ENCODE measurements around the gene IL4R. TPM values are rescaled to one million over a fixed set of nuclear protein-coding genes. Genes with fewer than 3 reads are reported as not detected.

Gene IL4R
- total and polyA plus RNA-seq, 2 of the 8 experiments (the other 6 are each of a cell fraction or from before 2014, with no cell fraction given): 29.1 to 29.4 TPM

GRCh38 chr16:27304102-27304501, 9.7 kb upstream of the IL4R start (continued):
- TF ChIP-seq CHD7 (IDR thresholded peaks at IDR 0.05; ENCODE audit: insufficient replicate concordance, low read length): no peak
- no peak for TF ChIP-seq RNF2 (IDR thresholded peaks at IDR 0.05; ENCODE audit: borderline replicate concordance, low read depth, low read length, missing control alignments, poor library complexity, severe bottlenecking)
- TF ChIP-seq SRF (IDR thresholded peaks at IDR 0.05; ENCODE audit: low read depth, low read length): no peak
- TF ChIP-seq CHD2 (IDR thresholded peaks at IDR 0.05; ENCODE audit: low read length): no peak
- no peak for TF ChIP-seq CBX8 (IDR thresholded peaks at IDR 0.05; ENCODE audit: borderline replicate concordance, low read depth, low read length)
- TF ChIP-seq SIRT6 (IDR thresholded peaks at IDR 0.05; ENCODE audit: low read length): no peak
- no peak for TF ChIP-seq KDM4A (IDR thresholded peaks at IDR 0.05; ENCODE audit: low read depth, low read length, severe bottlenecking)
- no peak for TF ChIP-seq SP4 (IDR thresholded peaks at IDR 0.05; ENCODE audit: low read length)
- no peak for TF ChIP-seq NRF1 (IDR thresholded peaks at IDR 0.05; ENCODE audit: low read depth, low read length)
- no peak for TF ChIP-seq POLR2AphosphoS5 (IDR thresholded peaks at IDR 0.05; ENCODE audit: low read depth, low read length)
- no peak for TF ChIP-seq YY1 (IDR thresholded peaks at IDR 0.05; ENCODE audit: low read depth, low read length)
- TF ChIP-seq SAP30 (IDR thresholded peaks at IDR 0.05; ENCODE audit: insufficient read depth, insufficient replicate concordance, low read length): no peak
- TF ChIP-seq BRCA1 (IDR thresholded peaks at IDR 0.05; ENCODE audit: low read depth, low read length): no peak

Measured in H1 (cell line).